Measurements from ENCODE around the gene SLC16A6. TPM values are rescaled to one million over a fixed set of nuclear protein-coding genes. Genes with fewer than 3 reads are reported as not detected.

Gene SLC16A6
- total and polyA plus RNA-seq, 2 of the 4 experiments (the other 2 are of a cell fraction) = 0.22 to 0.54 TPM

- Histone ChIP-seq H2BK15ac (ENCODE audit: low read depth, low read length) (no peak overlapping the region), H3K14ac (replicated peaks; ENCODE audit: low read depth, low read length) (no peak overlapping the region), H2AFZ (replicated peaks; ENCODE audit: low read length, poor library complexity) (no peak overlapping the region), H3K9ac (ENCODE audit: low read depth, low read length) (no peak overlapping the region), H2BK120ac (ENCODE audit: low read depth, low read length) (no peak overlapping the region), H3K9me3 (ENCODE audit: control insufficient read depth, insufficient read depth, low read length) (no peaks in the 10 kb centered on the region), H3K9me1 (ENCODE audit: insufficient read depth, low read length) (no peaks in the 10 kb centered on the region), H3K23ac (ENCODE audit: low read depth, low read length) (no peak overlapping the region), H3K56ac (ENCODE audit: extremely low read depth, insufficient read depth, low read length) (no peak overlapping the region), H2AK9ac (replicated peaks; ENCODE audit: low read depth, low read length, poor library complexity) (no peak overlapping the region), H2BK5ac (ENCODE audit: low read depth, low read length, poor library complexity, severe bottlenecking) (no peak overlapping the region), H4K20me1 (ENCODE audit: insufficient read depth, low read length) (no peaks in the 10 kb centered on the region), H3K79me1 (ENCODE audit: low read depth in 1 of 2, low read length in 2 of 2) (no peaks in the 10 kb centered on the region), H3K27ac (ENCODE audit: insufficient read depth, low read length) (no peak overlapping the region), H3K4me2 (ENCODE audit: low read depth, low read length) (no peak overlapping the region), H3K27me3 (ENCODE audit: control insufficient read depth, insufficient read depth, low read length) (no peaks in the 10 kb centered on the region), H3K18ac (ENCODE audit: low read depth, low read length) (no peak overlapping the region), H4K5ac (ENCODE audit: low read depth, low read length) (no peak overlapping the region), H3K36me3 (ENCODE audit: control insufficient read depth, insufficient read depth, low read length) (no peaks in the 10 kb centered on the region), H4K8ac (ENCODE audit: low read depth in 2 of 2, low read length in 2 of 2) (no peak overlapping the region), H2AK5ac (ENCODE audit: low read depth, low read length) (no peak overlapping the region; the same call in 1 of the 2 replicates), H3K4me1 (ENCODE audit: control insufficient read depth, insufficient read depth, low read length) (no peaks in the 10 kb centered on the region; the same call in 1 of the 2 replicates), H3K4me3 (ENCODE audit: insufficient read depth, low read depth, low read length) (no peak overlapping the region), H4K91ac (ENCODE audit: insufficient read depth, low read depth, low read length) (no peak overlapping the region), H3K4ac (ENCODE audit: low read depth, low read length) (no peak overlapping the region), H2BK20ac (ENCODE audit: low read depth, low read length) (no peak overlapping the region)
- POLR2A ChIA-PET (ENCODE audit: unreplicated experiment) = no interaction called here
- 100% methylated on average over 1 of the region's 8 CpGs; no CpG with 5 or more reads in 1 of the 2 experiments for WGBS, 2 experiments (ENCODE audit: extremely low coverage in 2 of 2, insufficient read length in 1 of 2)
- CTCF ChIA-PET = interaction anchor here (0.6 kb wide), 1 partner anchor 155 kb away, joined by 4 read pairs; no protein-coding TSS in a partner anchor
- no TSS peak for BruUV-seq (replicated peaks)
- in situ Hi-C loops (cut with MboI; ENCODE audit: low sequenced_read_pairs) = no loop called here
- ATAC-seq (ENCODE audit: low read depth) (peak; percentile 54; the same call in 1 of the 2 replicates), DNase-seq (no peak)
- dilution Hi-C loops (cut with HindIII; ENCODE audit: low sequenced_read_pairs, unreplicated experiment) = no loop called here
- intact Hi-C loops (cut with micrococcal nuclease) = no loop called here
- TF ChIP-seq RFX5 (IDR thresholded peaks at IDR 0.05; ENCODE audit: low read depth, low read length) (no peak), RCOR1 (IDR thresholded peaks at IDR 0.05; ENCODE audit: insufficient replicate concordance, low read length) (no peak), BHLHE40 (IDR thresholded peaks at IDR 0.05; ENCODE audit: low read depth, low read length) (no peak), CHD1 (IDR thresholded peaks at IDR 0.05; ENCODE audit: low read depth, low read length) (no peak), USF2 (IDR thresholded peaks at IDR 0.05; ENCODE audit: low read depth, low read length) (no peak), NFE2L2 (IDR thresholded peaks at IDR 0.05; ENCODE audit: low read depth, low read length) (no peak), SMC3 (IDR thresholded peaks at IDR 0.05; ENCODE audit: low read depth, low read length) (no peak), RAD21 (IDR thresholded peaks at IDR 0.05; ENCODE audit: low read length) (no peak), FOS (IDR thresholded peaks at IDR 0.05; ENCODE audit: low read depth, low read length) (no peak), CTCF (conservative IDR thresholded peaks at IDR 0.05; ENCODE audit: low read depth, low read length) (no peak), CEBPB (IDR thresholded peaks at IDR 0.05; ENCODE audit: low read depth, low read length) (no peak), POLR2A (IDR thresholded peaks at IDR 0.05; ENCODE audit: low read depth, low read length) (no peak), MAZ (IDR thresholded peaks at IDR 0.05; ENCODE audit: borderline replicate concordance, low read depth, low read length) (no peak), ELK1 (IDR thresholded peaks at IDR 0.05; ENCODE audit: borderline replicate concordance, low read depth, low read length) (no peak), MXI1 (IDR thresholded peaks at IDR 0.05; ENCODE audit: borderline replicate concordance, low read depth, low read length) (no peak), MAFK (IDR thresholded peaks at IDR 0.05; ENCODE audit: low read depth, low read length) (no peak)
These were observed 19.2 kb upstream of the SLC16A6 start for GRCh38 chr17:68310152-68310551.
